Heart right ventricle (tissue), 16 donors: Measurements from ENCODE around the gene HOMER3. TPM values are rescaled to one million over a fixed set of nuclear protein-coding genes. Genes with fewer than 3 reads are reported as not detected.

Source experiments
- ATAC-seq, 8 donors: fragments of 200-7000 bp; cut with Tn5 transposase; one replicate each; pipeline ENCODE4 v1.9.1; 2020; ENCODE audit warnings: mild to moderate bottlenecking in 8 of 8, moderate library complexity in 8 of 8, moderate number of reproducible peaks in 1 of 8
- DNase-seq, 2 donors: peaks; one replicate each; pipeline ENCODE4 v3.0.0-alpha.2; 2020
- H3K27ac ChIP-seq, 10 donors: fragments of 200-600 bp; sonication (generic) in 2 of 10; one replicate each; pipeline versions ENCODE4 v1.5.0 to v1.8.0; 2020 to 2022; ENCODE audit warnings: mild to moderate bottlenecking in 3 of 10
- H3K27me3 ChIP-seq, 7 donors: fragments of 200-600 bp; one replicate each; pipeline ENCODE4 v1.8.0; 2021 to 2022; ENCODE audit warnings: mild to moderate bottlenecking in 2 of 7
- H3K36me3 ChIP-seq, 9 donors: fragments of 200-600 bp; sonication (generic) in 1 of 9; one replicate each; pipeline versions ENCODE4 v1.5.0 to v1.8.0; 2020 to 2022; ENCODE audit warnings: mild to moderate bottlenecking in 2 of 9
- H3K4me1 ChIP-seq, 9 donors: fragments of 200-600 bp; sonication (generic) in 1 of 9; one replicate each; pipeline versions ENCODE4 v1.5.0 to v1.8.0; 2020 to 2022; ENCODE audit warnings: mild to moderate bottlenecking in 4 of 9
- H3K4me3 ChIP-seq, 10 donors: fragments of 200-600 bp; sonication (generic) in 2 of 10; one replicate each; pipeline versions ENCODE4 v1.5.0 to v1.8.0; 2020 to 2022; ENCODE audit warnings: mild to moderate bottlenecking in 7 of 10, moderate library complexity in 2 of 10
- H3K9me3 ChIP-seq, 11 donors: fragments of 200-600 bp in 10 of 11; sonication (generic) in 2 of 11; one replicate each; pipeline versions ENCODE4 v1.5.0 to v1.8.0; 2013 to 2022; ENCODE audit warnings: mild to moderate bottlenecking in 2 of 11, control low read depth in 1 of 11, moderate library complexity in 1 of 11
- WGBS, 2 donors: extraction: QIAGEN DNeasy Blood & Tissue Kit; methylation state at CpG; one replicate each; pipeline ENCODE4 v1.1.7; 2013; ENCODE audit warnings: inconsistent platforms in 1 of 2; 5-methylcytosine and 5-hydroxymethylcytosine counted together
- intact Hi-C, 10 donors: fragments of 100-400 bp; cut with DNase I; formaldehyde crosslinking; loops; one replicate each; pipeline versions ENCODE4 v1.11.1 to v1.14.2; 2022
- polyA plus RNA-seq, 2 donors: library from polyadenylated mRNA; stranded (reverse); fragments of 200-250 nt; gene quantifications; one replicate each; pipeline ENCODE4 v1.2.3, GENCODE V29; 2013
- total RNA-seq, 10 donors: library from RNA; stranded (reverse); fragmentation: NEBNext Ultra II Directional in 3 of 10; extraction: Animal tissue kit (Norgen Biotek cat#: 25700) in 3 of 10; gene quantifications; one replicate each; pipeline versions ENCODE4 v1.2.1 to v1.2.4, GENCODE V29; 2021 to 2023
- TF ChIP-seq, protein P1 (sequence below), 9 donors: fragments of 200-600 bp; sonication (generic) in 2 of 9; IDR thresholded peaks; one replicate each; pipeline versions ENCODE4 v1.5.0 to v1.8.0; 2021 to 2022; ENCODE audit warnings: antibody characterized with exemption in 9 of 9, mild to moderate bottlenecking in 5 of 9, moderate library complexity in 1 of 9
- donor health status: Arrhythmogenic right ventricular cardiomyopathy.
- donor health status: ischemic (EF 13 %, LVEDD 7.1; RV severe dilation, severe dysfunction).
- donor health status: healthy with polysubstance abuse.
- donor health status: DM: no; HTN: yes; CAD: no.
- donor health status: DM: no; HTN: no; CAD: no.
- donor health status: ischemic (EF 25% LVEDD 6.9; RV normal size, moderate dysfunction).
- donor health status: ischemic (EF 25% LVEDD 5.7; RV mildly dilated, moderate dysfunction).
- donor health status: healthy.
- donor health status: DM: yes; HTN: yes; CAD: no.
- donor health status: Ischemic cardiomyopathy.
- donor health status: ischemic (EF 35%, LVEDD 5.7; RV mildly dilated, moderate dysfunction).
- donor health status: nonischemic (EF 11% LVEDD 7.7; RV severe dilation, severe dysfunction).
- donor health status: DM: yes; HTN: yes; CAD: no.
- donor health status: PGD.
- donor health status: ischemic (EF 29% LVEDD 5.4; RV normal size, mild dysfunction).
- donor health status: nonischemic (EF 23%, LVEDD 6.1; RV moderate dilation, normal function).

The HOMER3 gene
- total and polyA plus RNA-seq, 12 donors: 10.4 to 24.8 (median 14.8) TPM

DNA sequence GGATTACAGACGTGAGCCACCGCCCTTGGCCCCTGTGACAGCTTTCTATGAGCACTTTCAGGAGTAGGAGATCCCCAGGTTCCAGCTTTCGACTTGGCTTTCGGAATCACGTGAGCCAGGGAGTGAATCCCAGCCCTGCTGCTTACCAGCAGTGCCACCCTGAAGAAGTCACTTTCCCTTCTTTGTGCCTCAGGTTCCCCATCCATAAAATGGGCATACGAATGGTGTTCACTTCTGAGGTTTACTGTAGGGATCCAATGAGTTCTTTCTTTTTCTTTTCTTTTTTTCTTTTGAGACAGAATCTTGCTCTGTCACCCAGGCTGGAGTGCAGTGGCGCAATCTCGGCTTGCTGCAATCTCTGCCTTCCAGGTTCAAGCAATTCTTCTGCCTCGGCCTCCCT is 4.3 kb upstream of the HOMER3 start:
- H3K36me3 ChIP-seq: no peaks in the 10 kb centered on the region
- ATAC-seq: no peak
- DNase-seq: no peak
- intact Hi-C loops: loop anchor here in 1 of 10 donors (5.0 kb wide), 1 partner anchor 37 kb away; no protein-coding TSS in a partner anchor
- no peak overlapping the region for H3K27ac ChIP-seq
- no peaks in the 10 kb centered on the region for H3K27me3 ChIP-seq
- TF ChIP-seq, protein P1, sequence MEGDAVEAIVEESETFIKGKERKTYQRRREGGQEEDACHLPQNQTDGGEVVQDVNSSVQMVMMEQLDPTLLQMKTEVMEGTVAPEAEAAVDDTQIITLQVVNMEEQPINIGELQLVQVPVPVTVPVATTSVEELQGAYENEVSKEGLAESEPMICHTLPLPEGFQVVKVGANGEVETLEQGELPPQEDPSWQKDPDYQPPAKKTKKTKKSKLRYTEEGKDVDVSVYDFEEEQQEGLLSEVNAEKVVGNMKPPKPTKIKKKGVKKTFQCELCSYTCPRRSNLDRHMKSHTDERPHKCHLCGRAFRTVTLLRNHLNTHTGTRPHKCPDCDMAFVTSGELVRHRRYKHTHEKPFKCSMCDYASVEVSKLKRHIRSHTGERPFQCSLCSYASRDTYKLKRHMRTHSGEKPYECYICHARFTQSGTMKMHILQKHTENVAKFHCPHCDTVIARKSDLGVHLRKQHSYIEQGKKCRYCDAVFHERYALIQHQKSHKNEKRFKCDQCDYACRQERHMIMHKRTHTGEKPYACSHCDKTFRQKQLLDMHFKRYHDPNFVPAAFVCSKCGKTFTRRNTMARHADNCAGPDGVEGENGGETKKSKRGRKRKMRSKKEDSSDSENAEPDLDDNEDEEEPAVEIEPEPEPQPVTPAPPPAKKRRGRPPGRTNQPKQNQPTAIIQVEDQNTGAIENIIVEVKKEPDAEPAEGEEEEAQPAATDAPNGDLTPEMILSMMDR (IDR thresholded peaks at IDR 0.05): no peak
- H3K4me3 ChIP-seq: no peak overlapping the region
- 89 to 91% methylated on average over 9 of the region's 9 CpGs for WGBS, 2 donors
- peaks cover 0 to 8% (median 3%) of the 10 kb centered on the region in 9 donors for H3K4me1 ChIP-seq
- H3K9me3 ChIP-seq: no peaks in the 10 kb centered on the region

DNA sequence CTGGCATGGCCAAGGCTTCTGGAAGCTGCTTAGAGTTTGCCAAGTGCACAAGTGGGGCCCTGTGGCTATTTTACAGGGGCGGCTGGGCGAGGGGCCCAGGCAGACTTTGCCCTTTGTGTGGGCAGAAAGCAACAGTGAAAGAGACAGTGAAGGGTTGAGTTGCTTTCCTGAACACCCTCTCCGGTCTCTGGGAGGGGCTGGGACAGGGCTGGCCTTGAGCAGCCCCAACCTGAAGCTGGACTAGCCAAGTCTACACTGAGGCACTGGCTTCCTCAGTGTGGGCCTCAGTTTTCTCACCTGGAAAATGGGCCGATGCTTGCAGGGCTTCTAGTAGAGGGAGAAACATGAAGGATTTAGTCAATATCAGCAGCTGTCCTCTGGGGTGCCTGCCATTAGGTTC is 2.4 kb upstream of the HOMER3 start:
- Histone ChIP-seq H3K4me1 (peaks cover 7 to 20% (median 12%) of the 10 kb centered on the region in 9 donors), H3K27me3 (no peaks in the 10 kb centered on the region), H3K36me3 (peaks cover 0 to 5% (median 0%) of the 10 kb centered on the region in 9 donors), H3K4me3 (no peak overlapping the region), H3K9me3 (no peaks in the 10 kb centered on the region), H3K27ac (no peak overlapping the region)
- DNase-seq: no peak
- WGBS, 2 donors: 85 to 89% methylated on average over 4 of the region's 4 CpGs
- TF ChIP-seq, protein P1 (IDR thresholded peaks at IDR 0.05): no peak
- intact Hi-C loops: loop anchor here in 2 of 10 donors (5.0 kb wide), 1 partner anchor 44 kb away; no protein-coding TSS in a partner anchor
- no peak for ATAC-seq

DNA sequence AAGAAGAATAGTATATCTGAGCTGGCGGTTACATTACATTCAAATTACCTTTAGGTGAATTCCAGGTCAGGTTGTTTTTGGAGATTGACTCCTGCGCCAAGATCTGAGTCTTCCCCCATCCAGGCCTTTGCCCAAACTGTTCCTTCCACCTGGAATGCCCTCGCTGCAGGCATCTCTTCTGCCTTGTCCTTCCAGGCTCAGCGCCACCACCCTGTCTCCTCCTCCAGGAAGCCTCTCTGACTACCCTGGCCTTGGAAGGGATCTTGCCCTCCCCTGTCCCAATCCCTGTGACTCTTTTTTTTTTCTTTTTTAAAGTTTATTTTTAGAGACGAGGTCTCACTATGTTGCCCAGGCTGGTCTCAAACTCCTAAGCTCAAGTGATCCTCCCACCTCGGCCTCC is 1.7 kb upstream of the HOMER3 start:
- Histone ChIP-seq H3K4me3 (no peak overlapping the region), H3K36me3 (peaks cover 0 to 13% (median 0%) of the 10 kb centered on the region in 9 donors), H3K27me3 (no peaks in the 10 kb centered on the region), H3K9me3 (no peaks in the 10 kb centered on the region), H3K4me1 (peaks cover 7 to 20% (median 12%) of the 10 kb centered on the region in 9 donors), H3K27ac (no peak overlapping the region)
- intact Hi-C loops: loop anchor here in 2 of 10 donors (5.0 kb wide), 1 partner anchor 45 kb away; no protein-coding TSS in a partner anchor
- TF ChIP-seq, protein P1 (IDR thresholded peaks at IDR 0.05): no peak
- DNase-seq (no peak), ATAC-seq (no peak)
- WGBS, 2 donors: 90 to 92% methylated on average over 6 of the region's 6 CpGs

DNA sequence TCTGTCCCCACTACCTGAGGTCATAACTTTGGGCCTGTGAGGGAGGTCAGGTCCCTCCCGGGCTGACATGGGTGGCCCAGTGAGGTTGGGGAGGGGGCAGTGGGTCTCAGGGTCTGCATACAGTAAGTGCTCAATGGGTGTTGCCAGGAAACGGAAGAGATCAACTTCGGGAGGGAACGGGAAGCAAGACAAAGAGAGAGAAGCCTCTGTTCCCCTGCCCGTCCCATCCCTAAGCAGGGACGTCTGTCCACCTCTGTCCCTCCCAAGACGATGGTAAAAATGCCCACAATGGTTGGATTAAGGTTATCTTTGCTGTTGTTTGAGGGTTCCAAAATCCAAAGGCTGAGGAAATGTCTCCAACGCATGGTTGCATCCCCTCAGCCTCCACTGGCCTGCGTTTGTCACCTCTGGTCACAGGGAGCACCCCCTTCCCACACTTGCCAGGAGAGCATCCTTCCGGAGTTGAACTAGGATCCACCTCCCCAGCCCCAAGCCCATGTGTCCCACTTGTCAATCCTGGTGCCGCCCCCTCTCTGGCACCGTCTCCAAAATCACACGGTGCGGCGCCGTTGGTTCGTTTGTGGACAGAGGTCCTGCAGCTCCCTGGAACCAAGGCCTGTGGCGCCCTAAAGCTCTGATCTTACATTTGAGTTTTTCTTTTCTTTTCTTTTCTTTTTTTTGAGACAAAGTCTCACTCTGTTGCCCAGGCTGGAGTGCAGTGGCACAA is 774 bp upstream of the HOMER3 start:
- H3K4me3 ChIP-seq: peak overlapping the region in 6 of 10 donors; percentile 5 to 77 (median 25)
- ATAC-seq (peak in 3 of 8 donors; percentile 4 to 46 (median 17)), DNase-seq (no peak)
- H3K27ac ChIP-seq: peak overlapping the region in 2 of 10 donors; percentile 47 to 48
- TF ChIP-seq, protein P1 (IDR thresholded peaks at IDR 0.05): peak in 1 of 9 donors; percentile 16
- H3K9me3 ChIP-seq: no peaks in the 10 kb centered on the region
- WGBS, 2 donors: 57 to 69% methylated on average over 18 of the region's 18 CpGs
- H3K27me3 ChIP-seq: no peaks in the 10 kb centered on the region
- peaks cover 7 to 20% (median 12%) of the 10 kb centered on the region in 9 donors for H3K4me1 ChIP-seq
- intact Hi-C loops: loop anchor here in 3 of 10 donors (1.0 to 5.0 kb wide), 2 partner anchors 22 to 46 kb away; partner anchors contain the start of genes COPE (in 1 of the 3) and DDX49 (in 1 of the 3)
- H3K36me3 ChIP-seq: peaks cover 0 to 22% (median 0%) of the 10 kb centered on the region in 9 donors
